SU-DHL-6 (cell line): Measurements from ENCODE around the gene COL15A1.

ENCODE experiments used
- EZH2phosphoT487 ChIP-seq: fragments of 200-600 bp; sonication (generic), shearing (Covaris generic); conservative IDR thresholded peaks from 2 replicates; pipeline ENCODE4 v1.6.1; 2018; ENCODE audit warnings: mild to moderate bottlenecking, antibody characterized with exemption, low read length, moderate library complexity, mixed read lengths
- TF ChIP-seq, protein P1 (sequence below): fragments of 200-600 bp; sonication (generic); IDR thresholded peaks from one replicate; pipeline ENCODE4 v1.5.1; 2017; ENCODE audit warnings: antibody characterized with exemption, mild to moderate bottlenecking, low read length, moderate library complexity; ENCODE audit not compliant: insufficient read depth, poor library complexity, severe bottlenecking

DNA sequence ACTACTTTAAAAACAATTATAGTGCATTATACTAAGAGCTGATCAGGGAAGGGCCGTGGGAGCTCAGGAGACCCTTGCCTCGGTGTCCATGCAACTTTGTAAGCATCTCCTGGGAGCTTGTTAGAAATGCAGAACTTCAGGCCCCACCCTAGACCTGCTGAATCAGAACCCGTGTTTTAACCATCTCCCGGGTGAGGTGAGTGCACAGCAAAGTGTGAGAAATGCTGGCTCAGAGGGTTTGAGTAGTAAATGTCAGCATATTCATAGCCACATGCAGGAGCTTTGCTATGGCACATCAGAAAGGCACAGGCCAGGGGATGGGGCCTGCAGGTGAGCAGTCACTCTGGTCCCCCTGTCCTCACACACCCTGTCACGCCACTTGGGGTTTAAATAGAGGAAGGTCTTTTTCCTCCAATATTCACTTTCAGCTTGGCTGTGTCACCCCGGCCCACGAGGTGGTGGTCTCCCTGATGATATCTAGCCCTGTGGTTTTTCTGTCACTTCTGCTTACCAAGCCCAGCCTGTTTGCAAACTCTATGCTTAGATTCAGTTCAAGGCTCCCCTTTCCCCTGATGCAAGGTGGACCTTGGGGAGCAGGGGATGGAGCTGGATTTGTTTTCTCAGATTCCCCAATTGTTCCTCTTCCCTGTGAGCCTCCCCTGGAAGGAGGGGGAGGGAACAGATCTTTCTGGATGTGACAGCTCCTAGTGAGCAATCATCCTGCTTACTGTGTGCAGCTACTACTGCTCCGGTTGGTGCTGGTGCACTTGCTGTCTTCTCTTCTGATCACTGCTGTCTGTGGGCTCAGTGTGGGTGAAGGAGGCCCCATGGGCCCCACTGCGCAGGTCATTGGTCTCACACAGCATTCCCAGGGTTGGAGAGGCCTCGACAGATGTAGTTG, 109.4 kb downstream of the COL15A1 start:
- TF ChIP-seq, protein P1, sequence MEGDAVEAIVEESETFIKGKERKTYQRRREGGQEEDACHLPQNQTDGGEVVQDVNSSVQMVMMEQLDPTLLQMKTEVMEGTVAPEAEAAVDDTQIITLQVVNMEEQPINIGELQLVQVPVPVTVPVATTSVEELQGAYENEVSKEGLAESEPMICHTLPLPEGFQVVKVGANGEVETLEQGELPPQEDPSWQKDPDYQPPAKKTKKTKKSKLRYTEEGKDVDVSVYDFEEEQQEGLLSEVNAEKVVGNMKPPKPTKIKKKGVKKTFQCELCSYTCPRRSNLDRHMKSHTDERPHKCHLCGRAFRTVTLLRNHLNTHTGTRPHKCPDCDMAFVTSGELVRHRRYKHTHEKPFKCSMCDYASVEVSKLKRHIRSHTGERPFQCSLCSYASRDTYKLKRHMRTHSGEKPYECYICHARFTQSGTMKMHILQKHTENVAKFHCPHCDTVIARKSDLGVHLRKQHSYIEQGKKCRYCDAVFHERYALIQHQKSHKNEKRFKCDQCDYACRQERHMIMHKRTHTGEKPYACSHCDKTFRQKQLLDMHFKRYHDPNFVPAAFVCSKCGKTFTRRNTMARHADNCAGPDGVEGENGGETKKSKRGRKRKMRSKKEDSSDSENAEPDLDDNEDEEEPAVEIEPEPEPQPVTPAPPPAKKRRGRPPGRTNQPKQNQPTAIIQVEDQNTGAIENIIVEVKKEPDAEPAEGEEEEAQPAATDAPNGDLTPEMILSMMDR: no peak
- no peak for TF ChIP-seq EZH2phosphoT487
